ENCODE data around the gene B3GAT1. TPM values are rescaled to one million over a fixed set of nuclear protein-coding genes. Genes with fewer than 3 reads are reported as not detected.

The B3GAT1 gene
- total RNA-seq, 1 donor from 2014 or later: 34.6 TPM

GRCh38 chr11:134390706-134391569 is 21.1 kb downstream of the B3GAT1 start:
- no peak for DNase-seq

- DNase-seq: no peak
Observed at GRCh38 chr11:134389464-134390180, 22.4 kb downstream of the B3GAT1 start.

- DNase-seq: no peak
Observed at GRCh38 chr11:134388590-134388989, 23.5 kb downstream of the B3GAT1 start.

GRCh38 chr11:134387501-134387900 is 24.5 kb downstream of the B3GAT1 start:
- DNase-seq: no peak

GRCh38 chr11:134386945-134387344 is 25.1 kb downstream of the B3GAT1 start:
- no peak for DNase-seq

- peak; percentile 27 for DNase-seq
Observed at GRCh38 chr11:134385774-134386565, 26.1 kb downstream of the B3GAT1 start.

GRCh38 chr11:134385171-134385570 is 26.9 kb downstream of the B3GAT1 start:
- DNase-seq: no peak

- no peak for DNase-seq
Observed at GRCh38 chr11:134384406-134384805, 27.6 kb downstream of the B3GAT1 start.

GRCh38 chr11:134383576-134384221 is 28.3 kb downstream of the B3GAT1 start:
- no peak for DNase-seq

- DNase-seq: no peak
Observed at GRCh38 chr11:134382830-134383229, 29.2 kb downstream of the B3GAT1 start.

- DNase-seq: no peak
Observed at GRCh38 chr11:134382257-134382656, 29.8 kb downstream of the B3GAT1 start.

GRCh38 chr11:134380785-134381184 is 31.3 kb downstream of the B3GAT1 start:
- DNase-seq: no peak

GRCh38 chr11:134380229-134380628 is 31.8 kb downstream of the B3GAT1 start:
- no peak for DNase-seq

- DNase-seq: no peak
Observed at GRCh38 chr11:134379241-134379640, 32.8 kb downstream of the B3GAT1 start.

GRCh38 chr11:134377876-134378275 is 34.2 kb downstream of the B3GAT1 start:
- DNase-seq: no peak

GRCh38 chr11:134376150-134376921 is 35.7 kb downstream of the B3GAT1 start:
- no peak for DNase-seq

- DNase-seq: no peak
Observed at GRCh38 chr11:134374891-134375550, 37.0 kb downstream of the B3GAT1 start.

- DNase-seq: no peak
Observed at GRCh38 chr11:134374171-134374570, 37.9 kb downstream of the B3GAT1 start.

GRCh38 chr11:134373591-134374052 is 38.4 kb downstream of the B3GAT1 start:
- no peak for DNase-seq

- peak; percentile 31 for DNase-seq
Observed at GRCh38 chr11:134372961-134373360, 39.1 kb downstream of the B3GAT1 start.

GRCh38 chr11:134372536-134372935 is 39.5 kb downstream of the B3GAT1 start:
- DNase-seq: no peak
